ENCODE data around the gene URM1.

Gene URM1

GRCh38 chr9:128375865-128376264 lies 4.7 kb downstream of the URM1 start:
- Histone ChIP-seq H3K9ac (ENCODE audit: insufficient read length, low read depth) (no peak overlapping the region), H3K4me1 (ENCODE audit: insufficient read depth, insufficient read length) (no peaks in the 10 kb centered on the region), H3K36me3 (ENCODE audit: insufficient read depth, insufficient read length, low read length) (peaks cover 69% of the 10 kb centered on the region), H3K4me3 (ENCODE audit: insufficient read length, low read depth) (no peak overlapping the region), H3K27me3 (ENCODE audit: insufficient read depth, insufficient read length) (peaks cover 8% of the 10 kb centered on the region), H3K9me3 (ENCODE audit: insufficient read depth, low read length) (no peaks in the 10 kb centered on the region)
- no peak for DNase-seq (ENCODE audit: low read depth, low spot score)
- TF ChIP-seq SUZ12 (IDR thresholded peaks at IDR 0.05; ENCODE audit: extremely low read depth, insufficient read depth, insufficient read length) (no peak), ZNF274 (IDR thresholded peaks at IDR 0.05; ENCODE audit: low read depth, low read length) (no peak), YY1 (IDR thresholded peaks at IDR 0.05; ENCODE audit: insufficient read depth, insufficient read length) (no peak)

GRCh38 chr9:128382261-128382660 lies 11.1 kb downstream of the URM1 start:
- H3K36me3 ChIP-seq (ENCODE audit: insufficient read depth, insufficient read length, low read length): peaks cover 72% of the 10 kb centered on the region
- DNase-seq (ENCODE audit: low read depth, low spot score): no peak
- H3K27me3 ChIP-seq (ENCODE audit: insufficient read depth, insufficient read length): peaks cover 60% of the 10 kb centered on the region
- no peak overlapping the region for H3K4me3 ChIP-seq (ENCODE audit: insufficient read length, low read depth)
- TF ChIP-seq YY1 (IDR thresholded peaks at IDR 0.05; ENCODE audit: insufficient read depth, insufficient read length) (no peak), SUZ12 (IDR thresholded peaks at IDR 0.05; ENCODE audit: extremely low read depth, insufficient read depth, insufficient read length) (no peak), ZNF274 (IDR thresholded peaks at IDR 0.05; ENCODE audit: low read depth, low read length) (no peak)
- no peaks in the 10 kb centered on the region for H3K9me3 ChIP-seq (ENCODE audit: insufficient read depth, low read length)
- H3K4me1 ChIP-seq (ENCODE audit: insufficient read depth, insufficient read length): peaks cover 37% of the 10 kb centered on the region
- peak overlapping the region; percentile 61 for H3K9ac ChIP-seq (ENCODE audit: insufficient read length, low read depth)

- Histone ChIP-seq H3K27me3 (ENCODE audit: insufficient read depth, insufficient read length) (peaks cover 69% of the 10 kb centered on the region), H3K4me3 (ENCODE audit: insufficient read length, low read depth) (no peak overlapping the region), H3K4me1 (ENCODE audit: insufficient read depth, insufficient read length) (peaks cover 37% of the 10 kb centered on the region), H3K9ac (ENCODE audit: insufficient read length, low read depth) (peak overlapping the region; percentile 61), H3K36me3 (ENCODE audit: insufficient read depth, insufficient read length, low read length) (peaks cover 73% of the 10 kb centered on the region), H3K9me3 (ENCODE audit: insufficient read depth, low read length) (no peaks in the 10 kb centered on the region)
- DNase-seq (ENCODE audit: low read depth, low spot score): peak; percentile 97
- TF ChIP-seq SUZ12 (IDR thresholded peaks at IDR 0.05; ENCODE audit: extremely low read depth, insufficient read depth, insufficient read length): no peak
Measured at GRCh38 chr9:128383007-128383753, 12.0 kb downstream of the URM1 start.

GRCh38 chr9:128383791-128384190 lies 12.6 kb downstream of the URM1 start:
- TF ChIP-seq ZNF274 (IDR thresholded peaks at IDR 0.05; ENCODE audit: low read depth, low read length): no peak
- TF ChIP-seq YY1 (IDR thresholded peaks at IDR 0.05; ENCODE audit: insufficient read depth, insufficient read length): no peak
- TF ChIP-seq SUZ12 (IDR thresholded peaks at IDR 0.05; ENCODE audit: extremely low read depth, insufficient read depth, insufficient read length): no peak
- Histone ChIP-seq H3K4me3 (ENCODE audit: insufficient read length, low read depth) (no peak overlapping the region), H3K9me3 (ENCODE audit: insufficient read depth, low read length) (no peaks in the 10 kb centered on the region), H3K9ac (ENCODE audit: insufficient read length, low read depth) (peak overlapping the region; percentile 46), H3K27me3 (ENCODE audit: insufficient read depth, insufficient read length) (peaks cover 75% of the 10 kb centered on the region), H3K4me1 (ENCODE audit: insufficient read depth, insufficient read length) (peaks cover 40% of the 10 kb centered on the region), H3K36me3 (ENCODE audit: insufficient read depth, insufficient read length, low read length) (peaks cover 74% of the 10 kb centered on the region)
- no peak for DNase-seq (ENCODE audit: low read depth, low spot score)

GRCh38 chr9:128384801-128385495 lies 13.8 kb downstream of the URM1 start:
- H3K36me3 ChIP-seq (ENCODE audit: insufficient read depth, insufficient read length, low read length): peaks cover 80% of the 10 kb centered on the region
- TF ChIP-seq YY1 (IDR thresholded peaks at IDR 0.05; ENCODE audit: insufficient read depth, insufficient read length): no peak
- TF ChIP-seq SUZ12 (IDR thresholded peaks at IDR 0.05; ENCODE audit: extremely low read depth, insufficient read depth, insufficient read length): no peak
- TF ChIP-seq ZNF274 (IDR thresholded peaks at IDR 0.05; ENCODE audit: low read depth, low read length): no peak
- no peaks in the 10 kb centered on the region for H3K9me3 ChIP-seq (ENCODE audit: insufficient read depth, low read length)
- H3K27me3 ChIP-seq (ENCODE audit: insufficient read depth, insufficient read length): peaks cover 84% of the 10 kb centered on the region
- peaks cover 44% of the 10 kb centered on the region for H3K4me1 ChIP-seq (ENCODE audit: insufficient read depth, insufficient read length)
- no peak overlapping the region for H3K9ac ChIP-seq (ENCODE audit: insufficient read length, low read depth)
- H3K4me3 ChIP-seq (ENCODE audit: insufficient read length, low read depth): no peak overlapping the region
- DNase-seq (ENCODE audit: low read depth, low spot score): no peak

DNA sequence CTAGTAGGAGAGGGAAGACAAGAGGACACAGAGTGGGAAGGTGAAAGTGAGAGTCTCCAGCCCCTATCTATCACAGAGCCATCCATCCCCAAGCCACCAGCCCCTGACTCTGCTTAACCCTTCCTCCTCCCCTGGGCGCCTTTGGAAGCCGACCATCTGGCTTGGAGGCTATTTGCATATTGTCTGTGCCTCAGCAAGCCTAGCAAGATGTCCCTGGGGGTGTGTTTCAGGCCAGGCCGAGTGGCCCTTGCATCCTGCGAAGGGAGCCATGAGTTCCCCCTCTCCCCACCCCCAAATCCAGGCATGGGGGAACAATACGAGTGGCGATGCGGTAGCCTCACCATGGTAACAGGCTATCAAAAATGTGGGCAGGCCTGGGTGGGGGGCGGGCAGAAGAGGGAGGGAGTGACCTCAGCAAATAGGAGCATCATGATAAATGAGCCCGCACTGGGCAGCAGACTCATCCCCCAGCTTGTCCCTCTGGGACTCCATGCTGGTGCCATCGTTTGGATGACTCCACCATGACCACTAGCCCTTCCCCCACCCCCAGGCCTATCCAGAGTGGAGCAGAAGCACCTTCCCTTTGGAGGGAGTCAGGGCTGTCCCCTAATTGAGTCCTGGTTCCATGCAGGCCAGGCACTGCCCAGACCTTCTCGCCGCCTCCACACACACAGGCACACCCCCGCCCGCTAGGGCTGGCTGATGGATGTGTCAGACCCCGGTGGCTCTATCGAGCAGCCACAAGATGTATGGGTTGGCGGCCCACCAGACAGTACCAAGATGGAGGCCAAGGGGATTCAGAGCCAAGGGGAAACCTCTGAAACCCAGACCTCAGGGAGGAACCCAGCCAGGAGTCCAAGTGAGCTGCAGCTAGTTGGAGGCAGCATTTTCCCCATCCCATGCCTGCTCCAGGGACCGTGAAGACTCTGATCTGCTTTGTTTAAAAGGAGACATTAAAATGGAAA lies 14.6 kb downstream of the URM1 start:
- Histone ChIP-seq H3K27me3 (ENCODE audit: insufficient read depth, insufficient read length) (peaks cover 86% of the 10 kb centered on the region), H3K4me3 (ENCODE audit: insufficient read length, low read depth) (no peak overlapping the region), H3K9me3 (ENCODE audit: insufficient read depth, low read length) (no peaks in the 10 kb centered on the region), H3K36me3 (ENCODE audit: insufficient read depth, insufficient read length, low read length) (peaks cover 81% of the 10 kb centered on the region), H3K9ac (ENCODE audit: insufficient read length, low read depth) (no peak overlapping the region), H3K4me1 (ENCODE audit: insufficient read depth, insufficient read length) (peaks cover 44% of the 10 kb centered on the region)
- TF ChIP-seq SUZ12 (IDR thresholded peaks at IDR 0.05; ENCODE audit: extremely low read depth, insufficient read depth, insufficient read length) (no peak), ZNF274 (IDR thresholded peaks at IDR 0.05; ENCODE audit: low read depth, low read length) (no peak), YY1 (IDR thresholded peaks at IDR 0.05; ENCODE audit: insufficient read depth, insufficient read length) (no peak)
- DNase-seq (ENCODE audit: low read depth, low spot score): no peak

Measured in NT2/D1 (cell line).